ENCODE results near the gene TEAD4. TPM values are rescaled to one million over a fixed set of nuclear protein-coding genes. Genes with fewer than 3 reads are reported as not detected.

TEAD4 gene
- total RNA-seq, 1 experiment from 2014 or later, result 96.8 TPM

- TF ChIP-seq AFF4 (CRISPR knock-in tag; IDR thresholded peaks at IDR 0.05; ENCODE audit: borderline replicate concordance) (no peak), MLX (CRISPR knock-in tag; IDR thresholded peaks at IDR 0.05) (no peak), NFYB (CRISPR knock-in tag; conservative IDR thresholded peaks at IDR 0.05; ENCODE audit: low read depth) (no peak), TCF7 (CRISPR knock-in tag; IDR thresholded peaks at IDR 0.05; ENCODE audit: low read depth) (no peak), ERG (CRISPR knock-in tag; IDR thresholded peaks at IDR 0.05) (no peak)
- TF ChIP-seq, protein P1, sequence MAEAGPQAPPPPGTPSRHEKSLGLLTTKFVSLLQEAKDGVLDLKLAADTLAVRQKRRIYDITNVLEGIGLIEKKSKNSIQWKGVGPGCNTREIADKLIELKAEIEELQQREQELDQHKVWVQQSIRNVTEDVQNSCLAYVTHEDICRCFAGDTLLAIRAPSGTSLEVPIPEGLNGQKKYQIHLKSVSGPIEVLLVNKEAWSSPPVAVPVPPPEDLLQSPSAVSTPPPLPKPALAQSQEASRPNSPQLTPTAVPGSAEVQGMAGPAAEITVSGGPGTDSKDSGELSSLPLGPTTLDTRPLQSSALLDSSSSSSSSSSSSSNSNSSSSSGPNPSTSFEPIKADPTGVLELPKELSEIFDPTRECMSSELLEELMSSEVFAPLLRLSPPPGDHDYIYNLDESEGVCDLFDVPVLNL (CRISPR knock-in tag; IDR thresholded peaks at IDR 0.05; ENCODE audit: borderline replicate concordance, low read depth), result no peak
Observed at GRCh38 chr12:3022411-3022810, 63.2 kb downstream of the TEAD4 start (continued).

DNA sequence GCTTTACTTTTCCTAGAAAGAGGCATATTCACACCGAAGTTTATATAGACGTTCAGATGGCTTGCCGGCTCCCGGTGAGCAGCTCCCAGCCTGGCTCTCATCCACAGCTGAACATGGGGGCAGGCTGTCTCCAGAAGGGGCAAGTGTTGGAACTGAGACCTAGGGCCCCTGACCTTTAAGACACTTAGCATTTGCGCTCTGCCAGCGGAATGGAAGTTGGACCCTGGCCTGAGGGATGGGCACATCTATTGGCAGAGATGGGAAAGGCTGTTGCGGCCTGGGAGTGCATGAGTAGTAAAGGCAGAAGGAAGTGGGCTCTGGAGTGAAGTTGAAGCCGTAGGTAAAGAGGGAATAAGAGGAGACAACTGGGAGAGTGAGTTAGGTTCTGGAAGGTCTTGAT, 63.8 kb downstream of the TEAD4 start:
- peak overlapping the region; percentile 10; the same call in 1 of the 2 replicates for H3K27ac Mint-ChIP-seq
- DNase-seq (ENCODE audit: low spot score), result no peak
- peaks cover 63% of the 10 kb centered on the region for H3K36me3 Mint-ChIP-seq

DNA sequence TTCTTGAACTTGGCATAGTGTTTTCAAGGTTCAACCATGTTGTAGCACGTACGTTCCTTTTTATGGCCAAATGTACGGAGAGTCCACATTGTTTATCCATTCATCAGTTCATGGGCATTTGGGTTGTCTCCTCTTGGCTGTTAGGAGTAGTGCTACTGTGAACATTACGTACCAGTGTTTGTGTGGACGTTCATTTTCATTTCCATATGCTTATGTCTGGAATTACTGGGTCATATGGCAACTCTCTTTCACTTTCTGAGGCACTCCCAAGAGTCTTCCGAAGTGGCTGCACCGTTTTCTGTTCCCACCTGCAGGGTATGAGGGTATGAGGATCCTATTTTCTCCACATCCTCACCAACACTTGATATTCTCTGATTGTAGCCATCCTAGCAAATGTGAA, 68.9 kb downstream of the TEAD4 start:
- DNase-seq (ENCODE audit: low spot score) (no peak), ATAC-seq (no peak)
- ChIA-PET CTCF (interaction anchor here (0.6 to 1.7 kb wide), 2 partner anchors 44 to 84 kb away, joined by 3 read pairs; no protein-coding TSS in a partner anchor), POLR2A (no interaction called here)
- Mint-ChIP-seq H3K27ac (no peak overlapping the region), H3K27me3 (ENCODE audit: low read depth) (no peaks in the 10 kb centered on the region), H3K36me3 (peaks cover 54% of the 10 kb centered on the region), H3K4me1 (no peaks in the 10 kb centered on the region), H3K9me3 (no peaks in the 10 kb centered on the region), H3K4me3 (no peak overlapping the region)
- TF ChIP-seq SP1 (CRISPR knock-in tag; conservative IDR thresholded peaks at IDR 0.05) (no peak), TCF7 (CRISPR knock-in tag; IDR thresholded peaks at IDR 0.05; ENCODE audit: low read depth) (no peak), CTCF (IDR thresholded peaks at IDR 0.05) (no peak), ZNF425 (CRISPR knock-in tag; conservative IDR thresholded peaks at IDR 0.05) (no peak)
- TF ChIP-seq, protein P2, sequence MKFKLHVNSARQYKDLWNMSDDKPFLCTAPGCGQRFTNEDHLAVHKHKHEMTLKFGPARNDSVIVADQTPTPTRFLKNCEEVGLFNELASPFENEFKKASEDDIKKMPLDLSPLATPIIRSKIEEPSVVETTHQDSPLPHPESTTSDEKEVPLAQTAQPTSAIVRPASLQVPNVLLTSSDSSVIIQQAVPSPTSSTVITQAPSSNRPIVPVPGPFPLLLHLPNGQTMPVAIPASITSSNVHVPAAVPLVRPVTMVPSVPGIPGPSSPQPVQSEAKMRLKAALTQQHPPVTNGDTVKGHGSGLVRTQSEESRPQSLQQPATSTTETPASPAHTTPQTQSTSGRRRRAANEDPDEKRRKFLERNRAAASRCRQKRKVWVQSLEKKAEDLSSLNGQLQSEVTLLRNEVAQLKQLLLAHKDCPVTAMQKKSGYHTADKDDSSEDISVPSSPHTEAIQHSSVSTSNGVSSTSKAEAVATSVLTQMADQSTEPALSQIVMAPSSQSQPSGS (CRISPR knock-in tag; IDR thresholded peaks at IDR 0.05; ENCODE audit: borderline replicate concordance, low read depth), result no peak
- TF ChIP-seq, protein P3, sequence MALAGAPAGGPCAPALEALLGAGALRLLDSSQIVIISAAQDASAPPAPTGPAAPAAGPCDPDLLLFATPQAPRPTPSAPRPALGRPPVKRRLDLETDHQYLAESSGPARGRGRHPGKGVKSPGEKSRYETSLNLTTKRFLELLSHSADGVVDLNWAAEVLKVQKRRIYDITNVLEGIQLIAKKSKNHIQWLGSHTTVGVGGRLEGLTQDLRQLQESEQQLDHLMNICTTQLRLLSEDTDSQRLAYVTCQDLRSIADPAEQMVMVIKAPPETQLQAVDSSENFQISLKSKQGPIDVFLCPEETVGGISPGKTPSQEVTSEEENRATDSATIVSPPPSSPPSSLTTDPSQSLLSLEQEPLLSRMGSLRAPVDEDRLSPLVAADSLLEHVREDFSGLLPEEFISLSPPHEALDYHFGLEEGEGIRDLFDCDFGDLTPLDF (CRISPR knock-in tag; IDR thresholded peaks at IDR 0.05), result no peak
- TF ChIP-seq, protein P4, sequence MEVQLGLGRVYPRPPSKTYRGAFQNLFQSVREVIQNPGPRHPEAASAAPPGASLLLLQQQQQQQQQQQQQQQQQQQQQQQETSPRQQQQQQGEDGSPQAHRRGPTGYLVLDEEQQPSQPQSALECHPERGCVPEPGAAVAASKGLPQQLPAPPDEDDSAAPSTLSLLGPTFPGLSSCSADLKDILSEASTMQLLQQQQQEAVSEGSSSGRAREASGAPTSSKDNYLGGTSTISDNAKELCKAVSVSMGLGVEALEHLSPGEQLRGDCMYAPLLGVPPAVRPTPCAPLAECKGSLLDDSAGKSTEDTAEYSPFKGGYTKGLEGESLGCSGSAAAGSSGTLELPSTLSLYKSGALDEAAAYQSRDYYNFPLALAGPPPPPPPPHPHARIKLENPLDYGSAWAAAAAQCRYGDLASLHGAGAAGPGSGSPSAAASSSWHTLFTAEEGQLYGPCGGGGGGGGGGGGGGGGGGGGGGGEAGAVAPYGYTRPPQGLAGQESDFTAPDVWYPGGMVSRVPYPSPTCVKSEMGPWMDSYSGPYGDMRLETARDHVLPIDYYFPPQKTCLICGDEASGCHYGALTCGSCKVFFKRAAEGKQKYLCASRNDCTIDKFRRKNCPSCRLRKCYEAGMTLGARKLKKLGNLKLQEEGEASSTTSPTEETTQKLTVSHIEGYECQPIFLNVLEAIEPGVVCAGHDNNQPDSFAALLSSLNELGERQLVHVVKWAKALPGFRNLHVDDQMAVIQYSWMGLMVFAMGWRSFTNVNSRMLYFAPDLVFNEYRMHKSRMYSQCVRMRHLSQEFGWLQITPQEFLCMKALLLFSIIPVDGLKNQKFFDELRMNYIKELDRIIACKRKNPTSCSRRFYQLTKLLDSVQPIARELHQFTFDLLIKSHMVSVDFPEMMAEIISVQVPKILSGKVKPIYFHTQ (CRISPR knock-in tag; IDR thresholded peaks at IDR 0.05), result no peak

More for the DNA sequence above, 63.8 kb downstream of the TEAD4 start:
- TF ChIP-seq MXD4 (CRISPR knock-in tag; IDR thresholded peaks at IDR 0.05; ENCODE audit: borderline replicate concordance) (no peak), SOX15 (CRISPR knock-in tag; IDR thresholded peaks at IDR 0.05) (no peak), EMX1 (CRISPR knock-in tag; IDR thresholded peaks at IDR 0.05) (no peak)
- no peaks in the 10 kb centered on the region for H3K4me1 Mint-ChIP-seq
- CTCF ChIA-PET, result interaction anchor here (1.2 to 1.5 kb wide), 3 partner anchors 18 to 46 kb away, joined by 3 to 5 read pairs (median 5); no protein-coding TSS in a partner anchor
- POLR2A ChIA-PET, result interaction anchor here (0.6 kb wide), 1 partner anchor 115 kb away, joined by 3 read pairs; no protein-coding TSS in a partner anchor
- ATAC-seq, result no peak
- H3K27me3 Mint-ChIP-seq (ENCODE audit: low read depth), result no peaks in the 10 kb centered on the region
- no peaks in the 10 kb centered on the region for H3K9me3 Mint-ChIP-seq
- no peak overlapping the region for H3K4me3 Mint-ChIP-seq

Data from WTC11 (cell line).